C1 segment of cervical spinal cord (tissue), 14 donors: ENCODE measurements around the gene HSPBP1.

Source experiments
- DNase-seq, 14 donors: peaks; one replicate each; lab custom pipeline; 2025; lab: John Stamatoyannopoulos, UW

Gene HSPBP1

DNA sequence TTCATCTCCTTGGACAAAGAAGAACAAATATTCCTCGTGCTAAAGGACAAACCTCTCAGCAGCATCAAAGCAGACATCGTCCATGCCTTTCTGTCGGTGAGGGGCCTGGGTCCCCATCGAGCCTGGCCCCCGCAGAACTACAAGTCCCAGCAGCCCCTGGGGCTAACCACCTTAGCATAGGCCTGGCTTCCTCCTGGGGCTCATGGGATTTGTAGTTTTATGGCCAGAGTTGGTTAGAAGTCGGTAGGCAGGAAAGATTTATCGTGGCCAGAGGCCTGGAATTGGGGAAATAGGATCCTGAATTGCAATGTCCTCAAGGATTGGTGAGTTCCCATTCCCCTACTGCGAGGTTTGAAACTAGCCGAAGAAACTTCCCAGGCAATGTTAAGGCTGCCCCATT is 25.6 kb upstream of the HSPBP1 start:
- DNase-seq: peak in 1 of 14 donors; percentile 8

DNA sequence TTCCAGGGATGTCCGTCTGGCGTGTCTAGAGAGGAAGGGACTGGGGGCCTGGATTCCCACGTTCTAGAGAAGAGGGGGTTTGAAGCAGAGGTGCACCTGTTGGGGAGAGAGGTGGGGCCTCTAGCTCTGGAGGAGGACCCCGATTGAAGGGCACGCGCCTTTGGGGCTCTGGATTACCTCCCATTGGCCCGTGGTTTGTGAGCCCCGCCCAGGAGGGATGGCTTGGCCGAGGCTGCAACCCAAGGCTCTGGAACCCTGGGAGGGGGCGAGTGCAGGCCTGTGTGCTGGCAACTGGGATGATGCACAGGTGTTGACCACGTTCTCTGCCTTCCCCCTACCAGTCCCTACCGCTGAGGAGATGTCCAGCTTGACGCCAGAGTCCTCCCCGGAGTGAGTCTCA is 25.1 kb upstream of the HSPBP1 start:
- DNase-seq: no peak

DNA sequence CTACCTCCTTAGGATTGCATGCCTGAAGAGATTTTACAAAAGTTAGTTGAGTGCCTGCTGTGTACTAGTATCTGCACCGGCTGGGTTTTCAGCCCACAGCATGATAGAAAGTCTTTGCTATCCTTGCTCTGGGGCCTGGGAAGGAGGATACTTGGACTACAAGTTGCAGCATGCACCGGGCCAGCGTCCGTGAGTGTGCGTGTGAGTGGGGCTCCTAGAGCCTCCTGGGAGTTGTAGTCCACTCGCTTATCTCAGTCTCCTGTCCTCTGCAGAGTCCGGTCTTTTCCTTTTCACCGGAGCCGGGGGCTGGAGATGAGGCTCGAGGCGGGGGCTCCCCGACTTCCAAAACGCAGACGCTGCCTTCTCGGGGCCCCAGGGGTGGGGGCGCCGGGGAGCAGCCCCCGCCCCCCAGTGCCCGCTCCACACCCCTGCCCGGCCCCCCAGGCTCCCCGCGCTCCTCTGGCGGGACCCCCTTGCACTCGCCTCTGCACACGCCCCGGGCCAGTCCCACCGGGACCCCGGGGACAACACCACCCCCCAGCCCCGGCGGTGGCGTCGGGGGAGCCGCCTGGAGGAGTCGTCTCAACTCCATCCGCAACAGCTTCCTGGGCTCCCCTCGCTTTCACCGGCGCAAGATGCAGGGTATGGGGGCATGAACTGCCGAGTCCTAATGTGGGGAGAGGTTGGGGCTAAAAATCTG is 24.5 kb upstream of the HSPBP1 start:
- peak in 1 of 14 donors; percentile 31 for DNase-seq

DNA sequence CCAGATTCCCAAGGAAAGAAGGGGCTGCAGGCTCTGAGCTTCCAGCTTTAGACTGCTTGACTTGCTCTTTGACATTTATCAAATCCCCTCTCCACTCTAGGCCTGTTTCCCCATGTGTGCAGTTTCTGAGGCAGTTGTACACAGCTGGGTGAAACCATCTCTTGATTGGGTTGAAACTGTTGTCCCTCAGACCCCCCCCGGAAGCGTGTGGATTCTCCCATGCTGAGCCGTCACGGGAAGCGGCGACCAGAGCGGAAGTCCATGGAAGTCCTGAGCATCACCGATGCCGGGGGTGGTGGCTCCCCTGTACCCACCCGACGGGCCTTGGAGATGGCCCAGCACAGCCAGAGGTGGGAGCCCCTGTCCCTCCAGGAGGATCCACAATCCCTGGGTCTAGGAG is 23.6 kb upstream of the HSPBP1 start:
- DNase-seq: no peak

DNA sequence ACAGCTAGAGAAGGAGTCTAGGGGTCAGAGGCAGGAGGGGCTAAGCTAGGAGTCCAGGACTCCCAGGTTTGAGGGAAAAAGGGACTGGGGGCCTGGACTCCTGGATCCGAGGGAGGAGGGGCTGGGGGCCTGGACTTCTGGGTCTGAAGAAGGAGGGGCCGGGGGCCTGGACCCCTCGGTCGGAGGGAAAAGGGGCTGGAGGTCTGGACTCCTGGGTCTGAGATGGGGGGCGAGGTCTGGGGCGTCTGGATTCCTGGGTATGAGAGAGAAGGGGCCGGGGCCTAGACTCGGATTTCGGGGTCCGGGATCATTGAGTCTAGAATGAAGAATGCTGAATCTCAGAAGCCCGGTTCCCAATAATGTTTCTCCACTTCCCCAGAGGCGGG is 22.4 kb upstream of the HSPBP1 start:
- DNase-seq: no peak

DNA sequence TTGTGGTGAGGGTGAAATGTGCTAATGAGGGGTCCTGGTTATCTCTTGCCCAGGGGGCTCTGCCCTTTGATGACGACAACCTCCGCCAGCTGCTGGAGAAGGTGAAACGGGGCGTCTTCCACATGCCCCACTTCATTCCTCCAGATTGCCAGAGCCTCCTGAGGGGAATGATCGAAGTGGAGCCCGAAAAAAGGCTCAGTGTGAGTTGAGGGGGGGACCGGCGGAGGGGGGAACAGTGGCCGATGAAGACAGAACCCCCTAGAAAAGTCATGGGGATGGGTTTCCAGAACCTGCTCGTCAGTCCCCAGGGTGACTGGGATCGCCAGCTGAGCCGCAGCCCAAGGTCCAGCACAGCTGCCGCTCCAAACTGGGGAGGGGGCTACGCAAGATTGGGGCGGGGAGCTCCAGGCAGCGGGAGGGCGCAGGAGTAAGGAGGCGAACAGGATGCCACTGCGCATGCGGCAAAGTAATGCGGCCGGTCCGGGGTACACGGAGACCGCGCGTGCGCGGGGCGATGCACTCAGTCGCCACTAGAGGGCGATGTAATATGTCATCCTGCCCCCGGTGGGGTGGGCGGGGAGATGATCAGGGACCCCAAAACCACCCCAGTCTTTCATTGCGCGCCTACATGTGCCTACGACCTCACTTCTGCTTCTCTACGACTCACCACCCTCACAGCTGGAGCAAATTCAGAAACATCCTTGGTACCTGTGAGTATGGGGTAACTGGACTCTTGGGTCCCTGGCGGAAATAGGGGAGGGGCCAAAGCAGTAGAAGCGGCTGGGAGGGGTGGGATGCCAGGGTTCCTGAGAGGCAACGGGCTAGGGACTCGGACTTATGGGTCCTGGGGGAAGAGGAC is 21.8 kb upstream of the HSPBP1 start:
- DNase-seq: peak in 13 of 14 donors; percentile 30 to 88 (median 64)

DNA sequence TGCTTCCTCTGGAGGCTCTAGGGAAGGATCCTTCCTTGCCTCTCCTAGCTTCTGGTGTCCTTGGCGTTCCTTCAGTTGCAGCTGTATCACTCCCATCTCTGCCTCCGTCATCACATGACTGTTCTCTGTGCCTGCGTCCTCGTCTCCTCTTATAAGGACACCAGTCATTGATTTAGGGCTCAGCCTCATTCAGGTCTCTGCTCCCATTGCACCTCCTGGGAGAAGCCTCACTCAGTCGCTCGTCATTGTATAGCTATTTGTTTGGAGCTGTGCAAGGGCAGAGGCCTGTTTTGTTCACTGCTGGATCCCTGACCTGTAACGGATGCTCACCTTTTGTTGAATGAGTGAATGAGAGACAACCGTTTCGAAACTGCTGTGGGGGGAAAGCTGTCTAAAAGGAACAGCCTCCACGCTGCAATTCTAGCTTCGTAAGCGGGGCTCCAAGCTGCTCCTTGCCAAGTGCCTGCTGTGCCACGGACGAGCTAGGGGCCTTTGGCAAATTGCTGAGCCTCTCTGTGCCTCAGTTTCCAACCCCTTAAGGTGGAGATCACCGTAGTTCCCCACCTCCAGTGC is 21.1 kb upstream of the HSPBP1 start:
- DNase-seq: no peak

DNA sequence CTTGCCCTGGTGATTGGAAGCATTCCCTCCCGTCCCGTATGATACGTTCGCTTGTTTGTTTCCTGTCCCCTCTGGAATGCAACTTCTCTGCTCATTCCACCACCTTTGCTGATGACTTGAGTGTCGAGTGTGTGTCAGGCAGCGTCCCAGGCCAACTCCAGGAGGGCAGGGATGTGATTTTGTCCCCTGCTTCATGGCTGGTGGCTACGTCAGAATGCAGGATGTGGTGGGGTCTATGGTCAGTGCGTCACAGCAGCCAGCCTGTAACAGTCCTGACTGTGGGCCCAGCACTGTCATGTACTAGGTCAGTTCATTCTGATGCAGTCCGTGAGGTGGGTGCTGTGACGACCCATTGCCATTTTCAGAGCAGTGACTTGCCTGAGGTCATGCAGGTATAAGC is 20.1 kb upstream of the HSPBP1 start:
- DNase-seq: no peak

DNA sequence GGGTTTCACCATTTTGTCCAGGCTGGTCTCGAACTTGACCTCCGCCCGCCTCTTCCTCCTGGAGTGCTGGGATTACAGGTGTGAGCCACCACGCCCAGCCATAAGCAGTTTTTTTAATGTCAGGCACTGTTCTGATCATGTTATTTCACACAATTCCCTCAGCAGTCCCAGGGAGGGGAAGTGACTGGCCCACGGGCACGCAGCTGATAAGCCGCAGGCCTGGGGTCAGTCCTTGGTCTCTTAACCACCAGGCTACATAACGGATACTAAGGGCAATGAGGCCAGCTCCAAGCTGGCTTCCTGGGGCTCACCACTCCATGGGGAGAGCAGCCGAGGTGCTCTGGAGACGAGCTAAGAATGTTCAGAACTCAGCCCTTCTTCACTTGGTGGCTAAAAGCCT is 17.4 kb upstream of the HSPBP1 start:
- DNase-seq: no peak

DNA sequence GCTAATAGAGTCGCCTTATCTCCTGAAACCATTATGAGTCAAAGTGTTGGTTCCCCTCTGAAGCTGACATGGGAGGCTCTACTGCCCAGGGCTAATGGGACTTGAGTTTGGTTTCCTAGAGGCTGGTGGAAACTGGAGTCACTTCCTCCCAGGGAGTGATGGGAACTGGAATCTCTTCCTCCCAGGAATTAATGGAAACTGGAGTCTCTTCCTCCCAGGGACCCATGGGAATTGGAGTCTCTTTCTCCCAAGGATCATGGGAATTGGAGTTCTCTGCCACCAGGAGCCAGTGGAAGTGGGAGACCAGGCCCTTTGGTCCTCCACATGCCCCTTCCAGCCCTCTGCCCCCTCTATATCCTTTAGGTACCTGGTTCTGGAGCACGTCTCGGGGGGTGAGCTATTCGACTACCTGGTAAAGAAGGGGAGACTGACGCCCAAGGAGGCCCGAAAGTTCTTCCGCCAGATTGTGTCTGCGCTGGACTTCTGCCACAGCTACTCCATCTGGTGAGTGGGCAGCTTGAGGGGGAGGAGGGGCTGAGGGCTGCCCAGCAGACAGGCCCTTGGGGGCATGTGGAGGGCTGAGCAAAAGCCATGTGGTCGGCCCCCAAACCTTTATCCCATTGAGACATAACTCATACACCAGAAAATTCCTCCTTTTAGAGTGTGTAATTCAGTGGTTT is 9.3 kb upstream of the HSPBP1 start:
- peak in 1 of 14 donors; percentile 28 for DNase-seq

DNA sequence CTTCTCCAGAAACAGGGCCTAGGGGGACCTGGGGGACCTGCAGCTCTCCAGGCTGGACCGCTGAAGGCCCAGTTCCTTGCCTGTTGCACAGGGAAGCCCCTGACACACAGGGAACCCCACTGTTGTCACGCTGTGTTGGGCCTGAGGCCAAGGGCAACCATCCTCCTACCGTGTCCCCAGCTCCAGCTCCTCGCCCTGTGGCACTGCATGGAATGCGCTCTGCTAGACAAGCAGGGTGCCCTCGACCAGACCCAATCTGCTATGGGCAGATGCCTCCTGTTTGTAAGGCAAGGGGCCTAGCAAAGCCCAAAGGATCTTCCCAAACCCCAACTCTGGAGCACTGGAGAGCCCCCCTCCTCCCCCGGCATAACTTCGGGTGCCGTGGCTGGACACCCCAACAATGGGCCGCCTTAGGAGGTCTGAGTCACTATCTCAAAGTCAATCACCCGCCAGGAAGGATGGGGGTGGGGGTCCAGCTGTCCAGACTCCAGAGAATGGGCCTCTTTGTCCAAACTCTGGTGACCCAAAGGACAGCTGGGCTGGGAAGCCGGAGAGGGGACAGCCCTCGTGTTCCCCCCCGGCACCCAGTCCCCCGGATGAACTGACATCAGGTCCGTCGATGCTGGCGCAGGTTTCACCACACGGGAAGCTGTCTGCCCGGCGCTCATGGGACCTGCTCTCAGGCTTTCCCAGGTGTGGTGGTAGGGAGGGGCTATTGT is 7.6 kb upstream of the HSPBP1 start:
- peak in 12 of 14 donors; percentile 26 to 94 (median 79) for DNase-seq

DNA sequence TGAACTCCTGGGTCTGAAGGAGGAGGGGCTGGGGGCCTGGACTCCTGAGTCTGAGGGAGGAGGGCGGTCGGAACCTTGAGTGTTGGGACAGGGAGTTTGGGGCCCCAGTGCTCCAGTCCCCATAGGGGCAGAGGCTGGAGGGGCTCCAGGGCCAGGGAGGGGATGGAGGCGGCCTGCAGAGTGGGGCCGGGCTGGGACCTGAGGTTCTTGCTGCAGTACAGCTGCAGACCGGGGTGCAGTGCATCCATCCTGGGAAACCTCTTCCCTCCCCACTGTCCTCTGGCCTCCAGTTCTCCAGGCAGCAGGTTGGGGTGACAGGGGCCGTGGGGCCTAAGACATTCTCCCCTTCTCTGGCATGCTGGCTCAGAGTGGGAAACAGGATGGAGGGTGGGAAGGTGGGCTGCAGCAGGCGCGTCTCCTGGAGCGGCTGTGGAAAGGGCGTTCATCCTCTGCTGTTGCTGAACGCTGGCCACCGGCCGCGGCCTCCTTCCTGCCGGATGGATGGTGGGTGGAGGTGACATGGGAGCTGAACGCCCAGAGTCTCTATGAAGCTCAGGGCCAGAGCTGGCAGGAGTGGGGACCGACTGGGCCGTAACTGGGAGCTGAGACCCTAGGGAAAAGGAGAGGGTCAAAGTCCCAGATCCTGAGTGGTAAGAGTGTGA is 5.5 kb upstream of the HSPBP1 start:
- DNase-seq: peak in 5 of 14 donors; percentile 9 to 24 (median 15)

DNA sequence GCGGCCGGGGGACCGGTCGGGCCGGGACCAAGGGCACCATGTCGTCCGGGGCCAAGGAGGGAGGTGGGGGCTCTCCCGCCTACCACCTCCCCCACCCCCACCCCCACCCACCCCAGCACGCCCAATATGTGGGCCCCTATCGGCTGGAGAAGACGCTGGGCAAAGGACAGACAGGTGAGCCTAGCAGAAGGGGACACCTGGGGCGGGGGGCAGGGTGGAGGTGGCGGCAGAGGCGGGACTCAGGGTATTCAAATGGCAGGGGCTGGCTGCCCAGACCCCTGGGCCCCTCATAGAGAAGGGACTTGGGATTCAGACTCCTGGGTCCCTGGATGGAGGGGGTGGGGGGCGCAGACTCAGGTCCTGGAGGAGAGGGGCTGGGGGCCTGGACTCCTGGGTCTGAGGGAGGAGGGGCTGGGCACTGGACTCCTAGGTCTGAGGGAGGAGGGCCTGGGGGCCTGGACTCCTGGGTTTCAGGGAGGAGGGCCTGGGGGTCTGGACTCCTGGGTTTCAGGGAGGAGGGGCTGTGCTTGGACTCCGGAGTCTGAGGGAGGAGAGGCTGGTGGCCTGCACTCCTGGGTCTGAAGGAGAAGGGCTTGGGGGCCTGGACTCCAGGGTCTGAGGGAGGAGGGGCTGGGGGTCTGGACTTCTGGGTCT is 4.6 kb upstream of the HSPBP1 start:
- peak in 1 of 14 donors; percentile 37 for DNase-seq

DNA sequence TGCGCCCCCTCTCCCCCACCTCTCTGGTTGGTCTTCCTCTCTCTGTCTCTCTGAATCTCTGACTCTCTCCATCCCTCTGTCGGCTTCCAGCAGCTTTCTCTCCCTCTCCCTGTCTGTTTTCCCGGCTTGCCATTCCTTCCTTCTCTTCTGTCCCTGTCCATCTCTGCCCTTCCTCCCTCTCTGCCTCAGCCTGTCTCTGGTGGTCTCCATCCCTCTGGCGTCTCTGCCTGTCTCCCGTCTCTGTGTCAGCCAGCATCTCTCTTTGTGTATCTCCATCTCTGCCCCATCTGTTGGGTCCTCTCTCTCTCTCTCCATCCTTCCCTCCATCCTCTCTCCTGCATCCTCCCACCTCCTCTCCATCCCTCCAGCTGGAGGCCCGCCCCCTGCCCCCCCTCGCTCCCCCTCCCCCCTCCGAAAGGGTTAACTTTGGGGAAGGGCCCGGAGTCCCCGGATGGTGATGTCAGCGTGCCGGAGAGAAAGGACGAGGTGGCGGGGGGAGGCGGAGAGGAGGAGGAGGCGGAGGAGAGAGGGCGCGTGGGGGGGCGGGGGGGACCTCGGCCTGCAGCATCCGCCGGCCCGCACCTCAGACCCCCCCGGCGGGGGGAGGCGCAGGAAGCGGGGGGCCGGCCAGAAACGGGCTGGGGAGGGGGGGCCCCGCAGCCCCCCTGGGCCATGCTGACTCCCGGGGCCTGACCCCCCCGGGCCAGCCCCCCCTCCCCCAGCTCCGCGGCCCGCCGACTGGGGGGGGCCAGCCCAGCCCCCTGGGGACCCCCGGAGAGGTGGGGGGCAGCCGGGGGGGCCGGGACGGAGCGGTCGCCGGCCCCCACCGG is 3.9 kb upstream of the HSPBP1 start, which contains the start of gene BRSK1:
Gene BRSK1, plus strand, starts transcription at position 450 of the 830 bp plus-strand sequence. CDS start 446 bp downstream, outside the sequence.
- DNase-seq: peak in 13 of 14 donors; percentile 18 to 85 (median 66)

DNA sequence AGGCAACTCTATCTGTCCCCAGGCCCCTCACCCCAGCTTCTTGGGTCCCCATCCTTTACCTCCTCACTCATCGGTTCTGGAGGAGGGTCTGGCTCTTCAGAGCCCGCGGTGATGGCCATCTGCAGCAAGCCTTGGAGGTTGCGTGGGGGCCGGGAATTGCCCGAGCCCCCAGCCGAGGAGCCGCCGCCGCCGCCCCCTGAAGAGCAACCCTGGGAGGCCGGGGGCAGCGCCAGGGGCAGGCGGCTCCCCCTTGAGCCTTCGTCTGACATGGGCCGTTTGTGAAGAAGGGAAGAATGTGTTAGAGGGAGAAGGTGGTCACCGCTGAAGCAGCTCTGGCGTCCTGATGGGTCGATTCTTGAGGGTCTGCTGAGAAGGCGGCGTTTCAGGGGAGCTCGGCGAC is 570 bp downstream of the HSPBP1 start:
- DNase-seq: no peak

DNA sequence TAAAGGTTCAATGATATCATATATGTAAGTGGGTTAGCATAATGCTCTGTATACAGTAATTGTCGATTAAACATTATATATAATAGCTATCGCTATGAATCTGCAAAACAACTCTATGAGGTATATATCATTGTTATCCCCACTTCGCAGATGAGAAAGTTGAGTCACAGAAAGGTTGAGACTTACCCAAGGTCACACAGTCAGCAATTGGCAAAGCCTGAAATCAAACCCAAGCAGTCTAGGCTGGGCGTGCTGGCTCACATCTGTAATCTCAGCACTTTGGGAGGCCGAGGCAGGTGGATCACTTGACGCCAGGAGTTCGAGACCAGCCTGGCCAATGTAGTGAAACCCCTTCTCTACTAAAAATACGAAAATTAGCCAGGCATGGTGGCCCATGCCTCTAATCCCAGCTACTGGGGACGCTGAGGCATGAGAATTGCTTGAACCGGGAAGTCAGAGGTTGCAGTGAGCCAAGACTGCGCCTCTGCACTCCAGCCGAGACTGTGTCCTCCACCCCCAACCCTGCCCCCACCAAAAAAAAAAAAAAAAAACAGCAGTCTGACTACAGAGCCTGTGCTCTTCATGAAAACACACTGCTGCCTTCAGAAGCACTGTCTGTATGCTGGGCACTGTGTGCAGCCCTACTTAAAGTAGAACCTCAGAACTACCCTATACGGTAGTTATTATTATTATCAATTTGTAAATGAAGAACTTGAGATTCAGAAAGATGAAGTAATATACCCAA is 1.3 kb downstream of the HSPBP1 start:
- no peak for DNase-seq

DNA sequence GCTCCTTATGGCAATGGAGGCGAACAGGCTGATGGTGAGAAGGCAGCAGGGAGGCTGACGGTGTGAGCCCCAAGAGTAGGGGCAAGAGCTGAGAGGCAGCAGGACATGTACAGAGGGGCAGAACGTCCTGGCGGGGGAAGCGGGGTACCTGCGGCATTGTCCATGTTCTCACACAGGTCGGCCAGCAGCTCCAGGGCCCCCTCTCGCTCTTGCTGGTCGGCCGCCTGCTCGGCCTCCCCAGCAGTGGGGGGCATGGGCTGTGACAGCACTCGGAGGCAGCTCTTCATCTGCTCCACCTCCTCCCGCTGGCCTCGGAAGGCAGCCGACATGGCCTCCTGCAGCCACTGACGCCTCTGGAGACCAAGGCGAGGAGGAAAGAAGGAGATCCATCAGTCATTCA is 2.4 kb downstream of the HSPBP1 start:
- DNase-seq: no peak

DNA sequence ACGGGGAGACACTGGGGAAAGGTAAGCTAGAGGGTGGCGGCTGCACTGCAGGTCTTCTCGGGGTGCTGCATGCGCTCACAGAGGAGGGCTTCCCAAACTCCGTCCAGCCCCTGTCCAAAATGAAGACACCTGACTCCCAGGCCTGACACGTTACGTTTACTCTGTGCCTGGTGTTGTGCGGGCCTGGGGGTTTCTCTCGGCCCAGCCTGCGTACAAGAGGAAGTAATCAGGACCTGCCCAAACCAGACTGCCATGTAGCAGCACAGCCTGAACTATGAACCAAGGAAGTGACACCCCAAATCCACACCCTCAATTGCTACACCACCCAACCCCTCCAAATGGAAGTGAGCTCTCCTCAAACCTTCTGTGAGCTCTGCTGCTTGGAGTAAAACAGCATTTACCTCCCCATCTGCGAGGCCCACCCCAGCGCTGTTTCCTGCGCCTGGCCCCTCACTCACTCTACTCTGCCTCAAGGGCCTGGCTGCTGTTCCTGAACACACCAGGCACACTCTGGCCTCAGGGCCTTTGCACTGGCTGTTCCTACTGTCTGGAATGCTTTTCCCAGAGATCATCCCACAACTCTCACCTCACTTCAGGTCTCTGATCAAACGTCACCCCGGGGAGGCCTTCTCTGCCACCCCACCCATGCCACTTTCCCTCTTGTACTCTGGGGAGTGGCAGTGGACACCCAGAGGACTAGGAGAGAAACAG is 3.0 kb downstream of the HSPBP1 start:
- no peak for DNase-seq
